ENCODE measurements around the gene SFXN2.

DNA sequence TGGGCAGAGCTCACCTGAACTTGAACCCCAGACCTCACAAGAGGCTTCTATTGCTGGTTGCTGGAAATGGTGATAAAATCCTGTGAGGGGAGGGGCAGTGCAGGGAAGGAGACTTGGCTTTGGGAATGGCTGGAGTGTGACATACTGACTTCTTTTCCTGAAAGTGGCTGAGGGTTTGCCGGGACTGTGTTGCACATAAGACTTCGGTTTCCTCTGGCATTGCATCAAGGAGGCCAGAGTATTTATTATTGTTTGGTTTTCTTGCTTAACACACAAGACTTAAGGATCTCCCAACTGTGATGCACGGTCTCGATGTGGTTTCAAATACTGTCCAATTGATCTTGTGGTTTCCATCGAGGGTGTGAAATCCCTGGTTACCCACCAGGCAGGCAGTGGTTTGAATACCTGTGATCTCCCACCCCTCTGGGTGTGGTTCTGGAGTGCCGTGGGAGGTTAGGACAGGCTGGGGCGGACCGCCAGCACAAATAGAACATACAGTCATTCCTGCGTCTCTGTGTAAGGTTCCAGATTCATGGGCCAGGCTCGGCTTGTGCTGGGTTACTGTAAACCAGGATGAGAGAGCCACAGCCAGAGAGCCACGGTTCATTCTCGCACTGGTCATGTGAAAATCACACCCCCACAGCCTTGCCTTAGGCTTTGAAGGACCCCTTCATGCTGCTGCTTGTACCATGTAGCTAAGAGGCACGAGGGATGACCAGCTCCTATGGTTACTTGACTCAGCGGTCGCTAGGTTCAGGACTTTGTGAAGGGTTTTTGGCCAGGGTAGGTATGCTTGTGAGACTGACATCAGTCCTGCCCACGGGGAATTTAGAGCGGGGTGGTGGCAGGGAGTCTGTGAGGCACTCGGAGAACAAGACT lies 68.5 kb downstream of the SFXN2 start:
- TF ChIP-seq, protein P1, sequence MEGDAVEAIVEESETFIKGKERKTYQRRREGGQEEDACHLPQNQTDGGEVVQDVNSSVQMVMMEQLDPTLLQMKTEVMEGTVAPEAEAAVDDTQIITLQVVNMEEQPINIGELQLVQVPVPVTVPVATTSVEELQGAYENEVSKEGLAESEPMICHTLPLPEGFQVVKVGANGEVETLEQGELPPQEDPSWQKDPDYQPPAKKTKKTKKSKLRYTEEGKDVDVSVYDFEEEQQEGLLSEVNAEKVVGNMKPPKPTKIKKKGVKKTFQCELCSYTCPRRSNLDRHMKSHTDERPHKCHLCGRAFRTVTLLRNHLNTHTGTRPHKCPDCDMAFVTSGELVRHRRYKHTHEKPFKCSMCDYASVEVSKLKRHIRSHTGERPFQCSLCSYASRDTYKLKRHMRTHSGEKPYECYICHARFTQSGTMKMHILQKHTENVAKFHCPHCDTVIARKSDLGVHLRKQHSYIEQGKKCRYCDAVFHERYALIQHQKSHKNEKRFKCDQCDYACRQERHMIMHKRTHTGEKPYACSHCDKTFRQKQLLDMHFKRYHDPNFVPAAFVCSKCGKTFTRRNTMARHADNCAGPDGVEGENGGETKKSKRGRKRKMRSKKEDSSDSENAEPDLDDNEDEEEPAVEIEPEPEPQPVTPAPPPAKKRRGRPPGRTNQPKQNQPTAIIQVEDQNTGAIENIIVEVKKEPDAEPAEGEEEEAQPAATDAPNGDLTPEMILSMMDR (IDR thresholded peaks at IDR 0.05): no peak
- TF ChIP-seq POLR2A (IDR thresholded peaks at IDR 0.05): no peak

Data from uterus (tissue), 2 donors.